Measurements from ENCODE around the gene CD48.
"Not testable (repeated sequence)": the region's sequence is repeated elsewhere in the genome, so short reads cannot be mapped to it uniquely, and the experiment has no call there.

The CD48 gene

DNA sequence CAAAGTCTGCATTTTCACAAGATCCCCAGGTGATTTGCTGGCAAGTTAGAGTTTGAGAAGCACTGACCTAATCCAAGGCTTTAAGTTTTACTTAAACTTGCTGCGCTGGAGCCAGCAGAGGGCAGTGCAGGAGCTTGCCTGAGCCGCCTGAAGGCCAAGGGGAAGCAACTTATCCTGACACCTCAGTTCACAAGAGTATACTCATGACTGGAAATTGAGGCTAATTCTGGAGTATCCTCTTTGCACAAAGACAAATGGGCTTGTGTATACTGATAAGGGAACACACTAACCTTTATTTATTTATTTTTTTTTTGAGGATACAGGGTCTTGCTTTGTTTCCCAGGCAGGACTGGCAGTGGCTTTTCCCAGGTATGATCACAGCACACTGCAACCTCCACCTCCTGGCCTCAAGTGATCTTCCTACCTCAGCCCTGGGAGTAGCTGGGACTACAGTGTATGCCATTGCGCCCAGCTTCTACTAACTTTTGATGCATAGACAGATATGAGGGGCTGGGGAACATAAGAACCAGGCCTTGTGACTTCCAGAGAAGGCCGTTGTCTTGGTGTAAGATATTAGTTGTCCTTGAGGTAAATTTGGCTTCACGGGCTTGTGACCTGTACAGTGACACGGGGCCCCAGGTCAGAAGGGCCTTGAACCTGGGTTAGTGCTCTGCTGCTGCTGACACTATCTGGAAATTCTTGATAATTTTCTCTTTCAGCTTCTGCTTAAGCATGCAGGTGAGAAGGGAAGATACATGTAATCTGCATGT is 35.8 kb downstream of the CD48 start:
- DNase-seq: peak; percentile 82

DNA sequence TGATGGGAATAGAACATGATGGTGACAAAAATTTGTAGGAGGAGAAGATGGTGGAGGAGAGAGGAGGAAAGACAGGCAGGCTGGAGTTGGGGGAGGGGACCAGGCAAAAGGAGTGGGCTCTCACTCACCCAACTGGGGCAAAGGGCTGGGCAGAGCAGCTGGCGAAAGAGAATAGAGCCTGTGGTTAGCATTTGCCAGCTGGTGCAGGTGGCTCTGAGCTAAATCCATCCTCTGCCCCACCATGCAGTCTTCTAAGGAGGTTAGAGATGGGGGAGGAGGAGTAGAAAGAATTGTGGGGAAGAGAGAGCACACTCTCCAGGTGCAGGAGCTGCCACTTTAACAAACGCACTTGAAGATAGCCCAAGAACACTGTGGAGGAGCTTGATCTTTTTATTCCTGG is 37.2 kb downstream of the CD48 start:
- DNase-seq: no peak

DNA sequence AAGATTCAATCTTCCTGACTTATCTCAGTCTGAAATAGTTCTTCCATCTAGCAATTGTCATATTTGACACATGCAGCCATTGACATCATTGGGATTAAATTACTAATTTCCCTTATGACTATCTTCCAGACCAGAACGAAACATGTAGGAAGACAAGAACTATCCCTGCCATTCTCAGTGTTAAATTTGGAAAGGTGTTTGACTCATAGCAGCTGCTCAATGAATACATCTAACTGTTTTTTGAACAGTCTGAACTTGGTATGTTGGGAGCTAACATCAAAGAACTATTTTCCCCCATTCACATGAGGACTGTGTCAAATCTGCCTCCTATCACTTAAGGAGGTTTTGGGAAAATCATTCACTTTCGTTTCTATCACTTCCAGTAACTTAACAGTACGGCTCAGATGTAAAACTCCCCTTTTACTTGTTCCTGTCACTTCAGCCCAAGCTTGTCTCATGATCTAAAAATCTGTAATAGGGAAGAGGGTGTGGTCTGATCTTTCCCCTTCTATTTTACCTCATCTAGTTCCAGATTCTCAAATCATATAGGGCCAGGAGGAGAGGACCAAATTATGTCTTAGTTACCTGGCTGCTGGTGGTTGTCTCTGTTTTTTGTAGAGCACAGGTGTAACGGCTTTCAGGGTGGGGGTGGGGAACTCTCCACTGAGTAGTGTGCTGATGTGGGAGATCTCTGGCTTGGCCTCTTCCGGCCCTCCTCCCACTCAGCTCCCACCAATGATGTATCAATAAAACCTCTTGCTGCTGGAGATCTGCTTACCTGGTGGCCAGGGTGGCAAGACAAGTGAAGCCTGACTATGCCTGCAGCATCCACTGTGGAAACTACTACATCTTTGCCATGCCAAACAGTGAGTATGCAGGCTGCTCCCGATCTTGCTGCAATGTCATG is 38.6 kb downstream of the CD48 start:
- DNase-seq: peak; percentile 95

DNA sequence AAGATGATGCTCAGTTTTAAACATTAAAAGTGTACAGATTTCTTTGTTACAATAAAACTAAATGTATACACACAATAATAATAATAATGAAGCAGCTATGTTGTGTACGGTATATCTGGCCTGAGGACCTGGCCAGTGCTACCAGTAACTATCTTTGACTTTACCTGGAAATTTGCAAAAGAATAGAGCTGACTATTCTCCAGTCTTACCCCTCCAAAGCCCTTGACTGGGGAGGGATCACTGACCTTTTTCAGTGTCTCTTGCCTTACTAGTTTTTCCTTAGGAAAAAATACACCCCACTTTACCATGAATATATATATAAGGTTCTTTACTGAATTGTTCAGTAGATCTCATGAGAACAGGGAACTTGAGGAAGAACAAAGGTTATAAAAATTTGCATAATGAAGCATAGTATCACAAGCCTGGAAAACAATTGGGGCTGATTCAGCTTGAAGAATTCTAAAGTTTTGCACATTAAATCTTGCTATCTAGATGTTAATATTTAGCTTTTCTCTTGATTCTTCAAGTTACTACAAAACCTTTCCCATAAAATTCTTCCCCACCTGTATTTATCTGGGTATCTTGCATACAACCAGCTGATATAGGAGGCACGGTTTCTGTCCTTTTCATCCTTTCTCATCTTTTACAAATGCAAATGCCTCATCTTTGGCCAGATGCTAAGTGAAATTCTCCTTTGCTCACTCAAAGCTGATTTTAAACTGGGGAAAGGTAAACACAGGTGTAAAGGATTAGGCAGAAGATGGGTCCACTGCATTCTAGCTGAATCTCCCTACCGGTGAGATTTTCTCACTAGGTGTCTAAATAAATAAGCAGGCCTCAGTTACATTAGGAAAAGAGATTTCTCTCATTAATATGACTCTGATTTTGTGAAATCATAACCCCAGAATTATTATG is 39.8 kb downstream of the CD48 start:
- DNase-seq: peak; percentile 73

DNA sequence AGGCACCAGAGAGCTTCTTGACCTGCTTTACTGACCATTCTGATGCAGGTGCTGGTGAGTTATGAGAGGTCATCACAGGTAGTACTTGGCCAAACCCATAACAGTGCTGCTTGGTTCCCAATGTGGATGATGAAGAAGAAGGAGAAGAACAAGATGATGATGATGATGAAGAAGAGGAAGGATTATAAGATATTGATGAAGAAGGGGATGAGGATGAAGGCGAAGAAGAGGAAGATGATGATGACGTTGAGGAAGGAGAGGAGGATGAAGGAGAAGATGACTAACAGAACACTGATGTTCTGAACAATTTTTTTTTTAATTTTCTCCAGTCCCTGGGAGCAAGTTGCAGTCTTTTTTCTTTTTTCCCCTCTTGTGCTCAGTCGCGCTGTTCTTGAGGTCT is 40.9 kb downstream of the CD48 start:
- DNase-seq: no peak

DNA sequence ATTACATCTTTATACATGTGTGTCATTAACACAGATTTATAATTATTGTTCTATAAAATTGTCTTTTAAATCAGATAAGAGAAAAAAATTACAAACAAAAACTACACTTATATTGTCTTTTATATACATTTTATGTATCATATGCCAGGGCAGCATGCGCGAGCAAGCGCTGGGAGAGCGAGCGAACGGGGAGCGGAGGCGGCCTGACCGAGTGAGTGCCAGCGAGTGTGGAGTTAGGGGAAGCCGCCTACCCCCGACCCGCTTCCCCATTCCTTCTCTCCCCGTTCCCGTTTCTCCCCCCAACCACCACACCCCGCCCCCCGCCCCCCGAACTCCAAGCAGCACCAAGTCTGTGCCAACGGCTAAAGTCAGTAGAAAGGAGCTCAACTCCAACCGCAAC is 41.8 kb downstream of the CD48 start:
- DNase-seq: no peak

DNA sequence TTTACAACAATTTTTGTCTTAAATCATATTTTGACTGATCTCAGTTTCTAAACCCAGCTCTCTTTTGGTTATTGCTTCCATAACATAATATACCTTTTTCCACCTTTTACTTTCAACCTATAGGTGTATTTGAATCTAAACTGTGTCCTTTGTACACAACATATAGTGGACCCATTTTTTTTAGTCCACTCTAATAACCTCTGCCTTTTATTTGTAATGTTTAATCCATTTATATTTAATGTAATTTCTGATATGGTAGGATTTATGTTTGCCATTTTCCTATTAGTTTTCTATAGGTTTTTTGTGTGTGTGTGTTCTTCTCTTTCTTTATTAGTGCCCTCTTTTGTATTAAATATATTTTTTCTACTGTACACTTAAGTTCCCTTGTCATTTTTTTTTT is 42.3 kb downstream of the CD48 start:
- no peak for DNase-seq

DNA sequence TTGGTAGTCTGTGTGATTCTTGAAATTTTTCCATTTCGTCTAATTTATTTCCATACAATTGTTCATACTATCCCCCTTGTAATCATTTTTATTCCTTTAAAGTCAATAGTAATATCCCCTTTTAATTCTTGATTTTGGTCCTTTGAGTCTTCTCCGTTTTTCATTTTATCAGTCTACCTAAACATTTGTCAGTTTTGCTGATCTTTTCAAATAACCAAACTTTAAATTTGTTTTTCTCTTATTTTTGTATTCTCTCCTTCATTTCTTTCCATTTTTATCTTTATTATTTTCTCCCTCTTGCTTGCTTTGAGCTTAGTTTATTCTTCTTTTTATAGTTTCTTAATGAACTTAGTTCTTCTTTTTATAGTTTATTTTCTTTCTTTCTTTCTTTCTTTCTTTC is 43.7 kb downstream of the CD48 start:
- DNase-seq: no peak

DNA sequence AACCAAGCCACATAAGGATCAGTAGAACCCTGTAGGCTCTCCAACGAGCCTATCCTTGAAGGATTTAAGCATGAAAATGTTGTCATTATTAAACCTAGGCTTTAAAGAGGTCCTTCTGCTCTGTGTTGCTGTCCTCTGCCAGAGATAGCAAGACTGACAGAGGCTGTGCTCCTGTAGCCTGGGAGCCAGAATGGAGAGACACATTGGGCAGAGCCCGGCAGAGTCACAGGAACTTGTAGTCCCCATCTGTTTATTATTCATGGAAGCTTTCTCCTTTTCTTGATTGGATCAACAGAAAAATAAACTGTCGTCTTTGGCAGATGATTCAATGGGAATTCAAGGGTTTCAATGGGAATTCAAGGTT is 45.6 kb downstream of the CD48 start:
- no peak for DNase-seq

DNA sequence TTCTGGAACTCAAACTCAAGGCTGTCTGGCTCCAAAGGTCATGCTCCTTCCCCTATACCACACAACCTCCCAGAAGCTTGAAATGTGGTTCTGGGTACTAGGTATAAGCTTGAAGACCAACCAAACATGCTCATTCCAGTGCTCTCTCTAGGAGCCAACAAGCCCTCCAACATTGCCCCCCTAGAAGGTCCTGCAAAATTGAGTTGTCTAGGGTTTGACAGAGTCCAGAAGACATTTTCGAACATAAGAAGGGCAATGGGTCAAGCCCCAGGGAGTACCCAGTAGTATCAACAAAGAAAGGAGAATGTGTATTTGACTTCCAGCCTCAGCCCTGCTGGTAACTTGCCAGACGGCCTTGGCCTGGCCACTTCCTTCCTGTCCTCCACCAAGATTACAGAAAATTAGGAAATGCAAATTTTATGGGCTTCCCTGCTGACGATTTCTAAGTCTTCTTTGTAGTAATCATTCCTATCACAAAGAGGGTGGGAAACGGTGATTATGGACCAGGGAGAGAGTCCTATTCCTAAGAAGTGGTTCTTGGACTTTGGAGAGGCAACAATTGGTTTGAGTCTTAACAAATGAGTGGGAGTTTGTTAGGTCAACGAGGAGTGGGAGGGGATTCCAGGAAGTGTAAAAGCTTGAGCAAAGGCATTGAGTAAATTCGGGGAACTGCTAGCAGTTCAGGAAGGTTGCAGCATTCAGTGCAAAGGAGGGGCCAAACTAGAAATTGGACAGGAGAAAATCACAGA is 46.1 kb downstream of the CD48 start:
- peak; percentile 97 for DNase-seq

DNA sequence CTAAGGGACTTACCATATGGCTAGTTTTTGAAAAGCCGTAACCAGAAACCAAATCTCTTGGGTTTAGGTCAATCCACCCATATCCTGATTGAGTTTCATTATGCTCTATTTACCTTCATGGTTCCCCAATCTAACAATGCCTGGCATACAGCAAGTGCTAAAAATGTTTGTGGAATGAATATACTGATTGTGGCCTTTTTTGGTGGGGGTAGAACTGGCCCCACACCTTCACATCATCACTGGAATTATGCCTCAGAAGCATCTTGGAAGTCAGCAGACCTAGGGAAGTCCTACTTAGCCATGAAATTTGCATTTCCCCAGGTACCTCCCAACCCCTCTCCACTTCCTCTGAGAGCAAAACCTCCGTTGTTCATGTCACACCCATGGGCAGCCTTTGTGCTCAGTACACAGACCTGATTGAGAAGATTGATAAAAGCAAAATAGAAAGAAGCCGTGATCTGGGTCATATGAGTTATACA is 47.0 kb downstream of the CD48 start:
- peak; percentile 74 for DNase-seq

DNA sequence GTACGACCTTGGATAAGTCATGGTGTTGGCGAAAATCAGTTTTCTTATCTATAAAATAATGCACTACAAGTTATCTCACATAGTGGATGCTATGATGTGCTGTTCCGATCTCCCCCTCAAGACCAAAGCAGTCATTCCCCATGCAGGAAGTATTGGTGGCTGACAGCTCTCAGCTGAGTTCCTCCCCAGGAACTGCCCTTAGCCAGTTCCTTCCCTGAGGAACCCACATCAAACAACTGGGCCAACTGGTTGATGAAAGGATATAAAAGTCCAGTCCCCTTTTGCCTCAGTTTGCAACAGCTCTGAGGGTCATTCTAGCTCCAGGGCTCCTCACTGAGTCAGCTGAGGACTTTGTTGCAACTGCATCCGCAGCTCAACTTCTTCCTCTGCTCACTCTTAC is 48.7 kb downstream of the CD48 start:
- peak; percentile 63 for DNase-seq

DNA sequence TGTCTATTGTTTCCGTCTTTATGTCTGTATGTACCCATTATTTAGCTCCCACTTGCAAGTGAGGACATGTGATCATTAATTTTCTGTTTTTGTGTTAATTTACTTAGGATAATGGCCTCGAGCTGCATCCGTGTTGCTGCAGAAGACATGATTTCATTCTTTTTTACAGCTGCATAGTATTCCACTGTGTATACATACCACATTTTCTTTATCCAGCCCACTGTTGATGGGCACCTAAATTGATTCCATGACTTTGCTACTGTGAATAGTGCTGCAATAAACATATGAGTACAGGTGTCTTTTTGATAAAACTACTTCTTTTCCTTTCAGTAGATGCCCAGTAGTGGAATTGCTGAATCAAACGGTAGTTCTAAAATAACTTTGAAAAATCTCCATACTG is 52.1 kb downstream of the CD48 start:
- DNase-seq: no peak

DNA sequence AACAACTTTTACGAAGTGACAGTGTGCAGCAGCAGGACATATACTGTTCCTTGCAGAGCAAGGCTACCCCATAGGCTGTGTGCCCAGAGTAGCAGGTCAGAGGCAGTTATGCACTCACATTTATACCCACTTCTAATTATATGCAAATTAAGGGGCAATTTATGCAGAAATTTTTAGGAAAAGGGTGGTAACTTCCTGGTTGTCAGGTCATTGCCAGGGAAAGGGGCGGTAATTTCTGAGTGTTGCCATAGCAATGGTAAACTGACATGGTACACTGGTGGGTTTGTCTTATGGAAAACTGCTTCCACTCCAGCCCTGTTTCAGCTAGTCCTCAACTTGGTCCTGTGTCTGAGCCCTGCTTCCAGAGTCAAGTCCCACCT is 52.8 kb downstream of the CD48 start:
- DNase-seq: no peak

DNA sequence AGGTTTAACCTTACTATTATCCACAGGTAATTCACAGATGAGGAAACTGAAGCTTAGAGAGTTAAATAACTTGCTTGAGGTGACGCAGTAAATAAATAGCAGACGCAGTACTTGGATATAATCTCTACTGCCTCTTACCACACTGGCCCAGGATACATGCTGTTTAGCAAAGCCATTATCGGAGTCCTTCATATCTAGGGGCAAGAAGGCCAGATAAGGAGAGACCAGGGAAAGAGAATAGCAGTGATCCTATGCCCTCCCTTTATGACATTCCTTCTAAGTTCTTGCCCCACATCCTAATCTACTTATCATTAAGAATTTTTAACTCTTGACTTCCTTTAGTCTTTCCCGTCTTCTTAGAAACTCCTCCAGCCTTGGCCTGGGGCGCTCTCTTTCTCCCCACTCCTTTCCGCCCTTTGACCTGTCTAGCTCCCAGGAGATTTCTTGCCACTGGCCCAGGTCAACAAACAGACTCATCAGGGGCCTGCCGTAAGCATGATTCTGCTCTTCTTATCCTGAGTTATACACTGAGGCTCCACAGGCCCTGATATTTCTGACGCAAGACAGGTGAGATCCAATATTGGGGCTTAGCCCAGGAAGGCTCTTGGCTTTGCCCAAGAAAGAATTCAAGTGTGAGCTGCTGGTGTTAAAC is 53.3 kb downstream of the CD48 start:
- DNase-seq: no peak

DNA sequence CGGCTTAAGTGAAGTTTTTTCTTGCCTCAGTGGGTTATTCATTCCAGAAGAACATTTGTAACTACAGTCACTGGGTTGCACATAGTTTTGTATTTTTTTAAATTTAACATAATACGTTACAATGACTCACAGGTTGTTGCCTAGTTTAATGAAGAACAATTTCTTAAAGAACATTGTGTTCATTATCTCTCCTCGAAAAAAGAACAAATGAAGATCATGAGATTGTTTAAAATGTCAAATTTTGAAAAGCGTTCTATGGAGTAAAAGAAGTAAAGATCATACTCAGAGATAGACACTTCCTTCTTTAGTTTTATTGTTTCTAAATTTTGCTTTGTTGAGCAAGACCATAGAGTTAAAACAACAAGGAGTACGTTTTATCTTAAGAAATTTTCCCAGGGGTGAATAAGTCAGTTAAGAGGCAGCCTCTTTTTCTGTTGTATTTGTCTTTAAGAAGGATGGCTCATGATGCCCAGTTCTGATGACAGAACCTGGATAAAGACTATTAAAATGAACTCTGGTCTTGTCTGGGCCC is 54.3 kb downstream of the CD48 start:
- DNase-seq: peak; percentile 68

DNA sequence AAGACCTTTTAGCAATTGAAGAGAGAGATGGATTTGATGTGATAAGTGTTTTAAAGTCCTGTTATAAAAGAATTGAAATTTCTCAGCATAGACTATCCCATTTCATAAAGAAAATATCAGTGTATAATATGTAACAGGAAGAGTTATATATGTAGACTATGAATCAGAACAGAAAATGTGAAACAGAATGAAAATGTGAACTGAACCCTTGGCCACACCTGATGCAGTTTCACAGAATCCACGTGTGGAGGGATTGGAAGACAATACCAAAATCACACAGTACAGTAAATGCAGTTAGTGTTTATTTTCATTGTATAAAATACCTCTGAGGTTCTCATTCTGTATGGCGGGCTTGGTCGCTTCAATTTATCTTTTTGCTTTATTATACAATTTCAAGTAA is 54.9 kb downstream of the CD48 start:
- DNase-seq: no peak

DNA sequence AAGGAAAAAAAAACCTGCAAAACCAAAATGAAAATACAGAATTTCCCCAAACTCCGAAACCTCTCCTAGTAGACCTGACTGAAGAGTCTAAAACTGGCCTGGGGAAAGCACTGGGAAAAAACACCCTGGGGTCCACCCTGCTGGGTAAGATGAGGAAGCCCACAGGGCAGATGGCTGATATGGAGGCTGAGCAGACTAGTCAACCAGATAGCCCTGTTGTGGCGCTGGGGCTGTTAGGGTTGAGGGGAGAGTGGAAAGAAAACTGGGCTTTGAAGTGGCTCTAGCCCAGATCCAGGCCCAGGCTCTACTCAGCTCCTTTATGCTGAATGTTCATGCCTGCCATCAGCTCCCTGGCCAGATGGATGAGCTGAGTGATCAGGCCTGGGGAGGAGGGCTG is 58.0 kb downstream of the CD48 start:
- DNase-seq: no peak

DNA sequence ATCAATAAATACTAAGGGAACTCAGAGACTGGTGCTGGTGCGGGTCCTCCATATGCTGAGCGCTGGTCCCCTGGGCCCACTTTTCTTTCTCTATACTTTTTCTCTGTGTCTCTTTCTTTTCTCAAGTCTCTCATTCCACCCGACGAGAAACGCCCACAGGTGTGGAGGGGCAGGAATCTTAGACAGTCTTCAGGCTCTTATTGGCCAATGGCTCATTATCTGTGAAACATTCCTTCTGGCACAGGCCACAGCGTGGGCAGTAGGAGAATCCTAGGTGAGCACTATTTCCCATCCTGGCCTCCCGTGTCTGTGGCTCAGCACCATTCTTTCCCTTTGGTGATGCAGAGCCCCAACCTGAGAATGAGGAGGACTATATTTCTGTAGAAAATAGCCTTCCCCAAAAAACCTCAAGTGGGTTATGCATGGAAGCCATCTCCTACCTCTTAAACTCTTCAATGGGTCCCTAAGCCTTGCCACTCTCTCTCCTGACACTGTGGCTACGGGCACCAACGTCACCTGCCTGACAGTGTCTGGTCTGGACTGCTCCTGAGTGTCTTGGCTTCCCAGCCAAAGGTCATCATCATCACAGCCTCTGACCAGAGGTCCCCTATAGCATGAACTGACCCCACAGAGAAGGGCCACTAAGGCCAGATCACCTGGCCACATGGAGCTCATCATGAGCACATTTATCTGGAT is 58.5 kb downstream of the CD48 start:
- no peak for DNase-seq

DNA sequence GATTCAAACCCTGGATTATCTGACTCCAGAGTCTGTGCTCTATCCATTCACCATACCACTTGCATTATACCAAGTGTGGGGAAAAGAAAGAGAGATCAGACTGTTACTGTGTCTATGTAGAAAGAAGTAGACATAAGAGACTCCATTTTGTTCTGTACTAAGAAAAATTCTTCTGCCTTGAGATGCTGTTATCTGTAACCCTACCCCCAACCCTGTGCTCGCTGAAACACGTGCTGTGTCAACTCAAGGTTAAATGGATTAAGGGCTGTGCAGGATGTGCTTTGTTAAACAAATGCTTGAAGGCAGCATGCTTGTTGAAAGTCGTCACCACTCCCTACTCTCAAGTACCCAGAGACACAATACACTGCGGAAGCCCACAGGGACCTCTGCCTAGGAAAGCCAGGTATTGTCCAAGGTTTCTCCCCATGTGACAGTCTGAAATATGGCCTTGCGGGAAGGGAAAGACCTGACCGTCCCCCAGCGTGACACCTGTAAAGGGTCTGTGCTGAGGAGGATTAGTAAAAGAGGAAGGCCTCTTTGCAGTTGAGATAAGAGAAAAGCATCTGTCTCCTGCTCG is 59.5 kb downstream of the CD48 start:
- not testable (repeated sequence) for DNase-seq
